Smooth muscle cell (in vitro differentiated cells): ENCODE results near the gene UGCG. TPM values are rescaled to one million over a fixed set of nuclear protein-coding genes. Genes with fewer than 3 reads are reported as not detected.

ENCODE experiments used
- DNase-seq: peaks from one replicate; lab custom pipeline; 2025; ENCODE audit not compliant: unreplicated experiment; lab: John Stamatoyannopoulos, UW
- H2AFZ ChIP-seq: fragments of 200-600 bp; sonication (generic); 2 replicates; pipeline ENCODE4 v1.6.0; 2016; ENCODE audit warnings: antibody characterized with exemption, low read depth, mild to moderate bottlenecking
- H3F3A ChIP-seq: fragments of 200-600 bp; sonication (generic); 2 replicates; pipeline ENCODE4 v1.6.0; 2017; ENCODE audit warnings: antibody characterized with exemption, low read depth
- H3K27ac ChIP-seq: fragments of 200-600 bp; sonication (generic); 2 replicates; pipeline ENCODE4 v1.5.1; 2016; ENCODE audit warnings: low read depth, mild to moderate bottlenecking
- H3K27me3 ChIP-seq: fragments of 200-600 bp; sonication (generic); 2 replicates; pipeline ENCODE4 v1.6.1; 2016; ENCODE audit warnings: low read depth, mild to moderate bottlenecking
- H3K36me3 ChIP-seq: fragments of 200-600 bp; sonication (generic); 2 replicates; pipeline ENCODE4 v1.5.1; 2016; ENCODE audit warnings: low read depth
- H3K4me1 ChIP-seq: fragments of 200-600 bp; sonication (generic); 2 replicates; pipeline ENCODE4 v1.5.1; 2016; ENCODE audit warnings: low read depth
- H3K4me2 ChIP-seq: fragments of 200-600 bp; sonication (generic); 2 replicates; pipeline ENCODE4 v1.6.0; 2016; ENCODE audit warnings: mild to moderate bottlenecking
- H3K4me3 ChIP-seq: fragments of 200-600 bp; sonication (generic); 2 replicates; pipeline ENCODE4 v1.5.1; 2016; ENCODE audit warnings: mild to moderate bottlenecking
- H3K79me2 ChIP-seq: fragments of 200-600 bp; sonication (generic); 2 replicates; pipeline ENCODE4 v1.6.0; 2016; ENCODE audit warnings: low read depth, mild to moderate bottlenecking
- H3K9ac ChIP-seq: fragments of 200-600 bp; sonication (generic); 2 replicates; pipeline ENCODE4 v1.6.0; 2016; ENCODE audit warnings: low read depth
- H3K9me3 ChIP-seq: fragments of 200-600 bp; sonication (generic); replicated peaks from 2 replicates; pipeline ENCODE4 v1.5.1; 2016; ENCODE audit warnings: low read depth
- H4K20me1 ChIP-seq: fragments of 200-600 bp; sonication (generic); 2 replicates; pipeline ENCODE4 v1.6.0; 2016; ENCODE audit warnings: low read depth
- CTCF ChIP-seq: fragments of 200-600 bp; sonication (generic); IDR thresholded peaks from 2 replicates; pipeline ENCODE4 v1.5.1; 2017; ENCODE audit warnings: borderline replicate concordance, mild to moderate bottlenecking, antibody characterized with exemption; ENCODE audit not compliant: insufficient read depth, poor library complexity, severe bottlenecking
- WGBS: methylation state at CpG from one replicate; pipeline ENCODE4 v1.1.7; 2016; ENCODE audit warnings: low lambda C conversion rate; 5-methylcytosine and 5-hydroxymethylcytosine counted together
- polyA plus RNA-seq: library from polyadenylated mRNA; unstranded; fragments of >200 nt; fragmentation: Nextera tagmentation; extraction: Ambion mirVana; gene quantifications from 2 replicates; pipeline ENCODE4 v1.2.1, GENCODE V29; 2016
- total RNA-seq: library from RNA; depleted of rRNA; stranded (reverse); fragments of >200 nt; gene quantifications from 2 replicates; pipeline ENCODE4 v1.2.3, GENCODE V29; 2014

The UGCG gene
- total and polyA plus RNA-seq, 2 experiments from 2014 or later = 21.3 to 34.0 TPM

- no peaks in the 10 kb centered on the region for H3F3A ChIP-seq
- H3K9ac ChIP-seq = no peak overlapping the region
- H4K20me1 ChIP-seq = no peaks in the 10 kb centered on the region
- no peaks in the 10 kb centered on the region for H3K27me3 ChIP-seq
- no peaks in the 10 kb centered on the region for H3K4me1 ChIP-seq
- WGBS = 83% methylated on average over 3 of the region's 3 CpGs
- no peaks in the 10 kb centered on the region for H3K79me2 ChIP-seq
- no peak overlapping the region for H3K4me2 ChIP-seq
- no peak overlapping the region for H2AFZ ChIP-seq
- TF ChIP-seq CTCF = no peak
- no peaks in the 10 kb centered on the region for H3K36me3 ChIP-seq
- no peak overlapping the region for H3K4me3 ChIP-seq
- no peak for DNase-seq
- no peaks in the 10 kb centered on the region for H3K9me3 ChIP-seq
- H3K27ac ChIP-seq = no peak overlapping the region
Measured at GRCh38 chr9:111863636-111864035, 33.0 kb upstream of the UGCG start.

- WGBS = 82% methylated on average over 5 of the region's 5 CpGs
- Histone ChIP-seq H4K20me1 (no peaks in the 10 kb centered on the region), H3K9ac (no peak overlapping the region), H3F3A (no peaks in the 10 kb centered on the region), H3K27ac (no peak overlapping the region), H3K4me2 (no peak overlapping the region), H3K4me1 (no peaks in the 10 kb centered on the region), H3K9me3 (no peaks in the 10 kb centered on the region), H3K27me3 (no peaks in the 10 kb centered on the region), H3K4me3 (no peak overlapping the region), H2AFZ (no peak overlapping the region), H3K79me2 (no peaks in the 10 kb centered on the region), H3K36me3 (no peaks in the 10 kb centered on the region)
- no peak for TF ChIP-seq CTCF
- no peak for DNase-seq
Measured at GRCh38 chr9:111866976-111867375, 29.6 kb upstream of the UGCG start.

GRCh38 chr9:111868475-111868874 is 28.1 kb upstream of the UGCG start:
- 89% methylated on average over 6 of the region's 6 CpGs for WGBS

More at GRCh38 chr9:111868475-111868874, 28.1 kb upstream of the UGCG start:
- Histone ChIP-seq H3K79me2 (no peaks in the 10 kb centered on the region), H3K4me2 (no peak overlapping the region), H2AFZ (no peak overlapping the region), H3K9ac (no peak overlapping the region), H3K27me3 (no peaks in the 10 kb centered on the region), H3K36me3 (no peaks in the 10 kb centered on the region), H3K4me3 (no peak overlapping the region), H3K4me1 (no peaks in the 10 kb centered on the region), H4K20me1 (no peaks in the 10 kb centered on the region), H3K9me3 (no peaks in the 10 kb centered on the region), H3K27ac (no peak overlapping the region), H3F3A (no peaks in the 10 kb centered on the region)
- no peak for TF ChIP-seq CTCF
- DNase-seq = no peak
